GM19438 (cell line): Measurements from ENCODE around the gene RNF5.

Source experiments
- ATAC-seq: cut with Tn5 transposase; IDR thresholded peaks from one replicate; pipeline ENCODE4 v1.9.1; 2021; ENCODE audit warnings: low read depth; ENCODE audit not compliant: unreplicated experiment

The RNF5 gene

GRCh38 chr6:32151863-32152768, 26.1 kb upstream of the RNF5 start, which contains the start of gene PRRT1:
PRRT1 (minus strand) TSS chr6:32151939; CDS start chr6:32151827, 112 bp downstream.
- no peak for ATAC-seq

GRCh38 chr6:32152769-32153563, 25.2 kb upstream of the RNF5 start:
- ATAC-seq = no peak

- ATAC-seq = no peak
Observed at GRCh38 chr6:32153564-32154513, 24.4 kb upstream of the RNF5 start, which contains the start of gene PPT2. PPT2 (plus strand) TSS chr6:32154141; CDS start chr6:32154595, 454 bp downstream.

GRCh38 chr6:32154514-32155161, 23.6 kb upstream of the RNF5 start:
- no peak for ATAC-seq

- no peak for ATAC-seq
Observed at GRCh38 chr6:32156891-32157290, 21.3 kb upstream of the RNF5 start.

- no peak for ATAC-seq
Observed at GRCh38 chr6:32158052-32158451, 20.2 kb upstream of the RNF5 start.

- no peak for ATAC-seq
Observed at GRCh38 chr6:32163559-32164258, 14.5 kb upstream of the RNF5 start.

GRCh38 chr6:32164295-32164694, 13.9 kb upstream of the RNF5 start, which contains the start of gene EGFL8:
EGFL8 (plus strand) TSS chr6:32164595; CDS start chr6:32166166, 1,571 bp downstream.
- no peak for ATAC-seq

- no peak for ATAC-seq
Observed at GRCh38 chr6:32166411-32167061, 11.7 kb upstream of the RNF5 start.

- ATAC-seq = no peak
Observed at GRCh38 chr6:32167154-32167760, 10.9 kb upstream of the RNF5 start.

GRCh38 chr6:32167761-32168262, 10.4 kb upstream of the RNF5 start:
- ATAC-seq = no peak

- ATAC-seq = no peak
Observed at GRCh38 chr6:32168350-32168749, 9.9 kb upstream of the RNF5 start.

- ATAC-seq = no peak
Observed at GRCh38 chr6:32168807-32169591, 9.2 kb upstream of the RNF5 start.

GRCh38 chr6:32170294-32170693, 7.9 kb upstream of the RNF5 start:
- no peak for ATAC-seq

GRCh38 chr6:32171234-32171633, 7.0 kb upstream of the RNF5 start:
- no peak for ATAC-seq

GRCh38 chr6:32173051-32173727, 5.0 kb upstream of the RNF5 start:
- no peak for ATAC-seq

GRCh38 chr6:32174416-32174815, 3.8 kb upstream of the RNF5 start:
- no peak for ATAC-seq
